Vagina (tissue), 2 donors: ENCODE data around the gene MYB. TPM values are rescaled to one million over a fixed set of nuclear protein-coding genes. Genes with fewer than 3 reads are reported as not detected.
A peak's percentile ranks its signal among the peaks of the same experiment; 100 is the strongest.
"Not testable (repeated sequence)": the region's sequence is repeated elsewhere in the genome, so short reads cannot be mapped to it uniquely, and the experiment has no call there.

Experiments used
- DNase-seq, 2 donors: peaks; one replicate each; pipeline ENCODE4 v3.0.0-alpha.2; 2017; ENCODE audit errors: extremely low spot score in 2 of 2
- H3K27ac ChIP-seq: fragments of 200-600 bp; sonication (generic); one replicate; pipeline ENCODE4 v1.5.1; 2019
- H3K27me3 ChIP-seq: fragments of 200-600 bp; sonication (generic); one replicate; pipeline ENCODE4 v1.5.1; 2019
- H3K36me3 ChIP-seq, 2 donors: fragments of 200-600 bp; sonication (generic); one replicate each; pipeline ENCODE4 v1.5.1; 2017 to 2019
- H3K4me1 ChIP-seq: fragments of 200-600 bp; sonication (generic); one replicate; pipeline ENCODE4 v1.5.1; 2019
- H3K4me3 ChIP-seq, 2 donors: fragments of 200-600 bp; sonication (generic); 1 replicate in 1 of 2; 2 replicates in 1 of 2; pipeline ENCODE4 v1.5.1; 2016 to 2019
- H3K9me3 ChIP-seq: fragments of 200-600 bp; sonication (generic); one replicate; pipeline ENCODE4 v1.5.1; 2019
- POLR2A ChIP-seq, 2 donors: fragments of 450-650 bp; IDR thresholded peaks; one replicate each; pipeline ENCODE4 v1.6.1; 2017; ENCODE audit warnings: antibody characterized with exemption in 2 of 2, mild to moderate bottlenecking in 2 of 2, moderate library complexity in 2 of 2
- POLR2AphosphoS5 ChIP-seq, 2 donors: sonication (generic); formaldehyde crosslinking; IDR thresholded peaks; one replicate each; pipeline ENCODE4 v1.9.0; 2017; ENCODE audit warnings: antibody characterized with exemption in 2 of 2, mild to moderate bottlenecking in 2 of 2, low read depth in 1 of 2; ENCODE audit not compliant: insufficient read depth in 1 of 2
- intact Hi-C: fragments of 100-400 bp; cut with DNase I; formaldehyde crosslinking; loops from one replicate; pipeline ENCODE4 v1.15.1; 2023
- total RNA-seq: library from RNA; depleted of rRNA; stranded (reverse); fragments of >200 nt; gene quantifications from one replicate; pipeline ENCODE4 v1.2.3, GENCODE V29; 2016
- TF ChIP-seq, protein P1 (sequence below), 3 experiments: fragments of 450-650 bp in 2 of 3; fragments of 200-600 bp in 1 of 3; sonication (generic) in 1 of 3; IDR thresholded peaks; one replicate each; pipeline ENCODE4 v1.5.1; 2017 to 2019; ENCODE audit warnings: antibody characterized with exemption in 3 of 3, mild to moderate bottlenecking in 2 of 3, moderate library complexity in 2 of 3

MYB gene
- total RNA-seq, 1 donor from 2014 or later = 2.5 TPM

- Histone ChIP-seq H3K36me3 (no peaks in the 10 kb centered on the region), H3K9me3 (no peaks in the 10 kb centered on the region), H3K4me3 (no peak overlapping the region), H3K4me1 (peaks cover 8% of the 10 kb centered on the region), H3K27ac (no peak overlapping the region), H3K27me3 (no peaks in the 10 kb centered on the region)
- intact Hi-C loops = no loop called here
- DNase-seq = no peak
- no peak for TF ChIP-seq POLR2A (IDR thresholded peaks at IDR 0.05)
- TF ChIP-seq, protein P1, sequence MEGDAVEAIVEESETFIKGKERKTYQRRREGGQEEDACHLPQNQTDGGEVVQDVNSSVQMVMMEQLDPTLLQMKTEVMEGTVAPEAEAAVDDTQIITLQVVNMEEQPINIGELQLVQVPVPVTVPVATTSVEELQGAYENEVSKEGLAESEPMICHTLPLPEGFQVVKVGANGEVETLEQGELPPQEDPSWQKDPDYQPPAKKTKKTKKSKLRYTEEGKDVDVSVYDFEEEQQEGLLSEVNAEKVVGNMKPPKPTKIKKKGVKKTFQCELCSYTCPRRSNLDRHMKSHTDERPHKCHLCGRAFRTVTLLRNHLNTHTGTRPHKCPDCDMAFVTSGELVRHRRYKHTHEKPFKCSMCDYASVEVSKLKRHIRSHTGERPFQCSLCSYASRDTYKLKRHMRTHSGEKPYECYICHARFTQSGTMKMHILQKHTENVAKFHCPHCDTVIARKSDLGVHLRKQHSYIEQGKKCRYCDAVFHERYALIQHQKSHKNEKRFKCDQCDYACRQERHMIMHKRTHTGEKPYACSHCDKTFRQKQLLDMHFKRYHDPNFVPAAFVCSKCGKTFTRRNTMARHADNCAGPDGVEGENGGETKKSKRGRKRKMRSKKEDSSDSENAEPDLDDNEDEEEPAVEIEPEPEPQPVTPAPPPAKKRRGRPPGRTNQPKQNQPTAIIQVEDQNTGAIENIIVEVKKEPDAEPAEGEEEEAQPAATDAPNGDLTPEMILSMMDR (IDR thresholded peaks at IDR 0.05) = no peak
- TF ChIP-seq POLR2AphosphoS5 (IDR thresholded peaks at IDR 0.05; ENCODE audit: insufficient read depth in 1 of 2, low read depth in 1 of 2) = no peak
Measured at GRCh38 chr6:135141728-135142127, 39.4 kb upstream of the MYB start.

DNA sequence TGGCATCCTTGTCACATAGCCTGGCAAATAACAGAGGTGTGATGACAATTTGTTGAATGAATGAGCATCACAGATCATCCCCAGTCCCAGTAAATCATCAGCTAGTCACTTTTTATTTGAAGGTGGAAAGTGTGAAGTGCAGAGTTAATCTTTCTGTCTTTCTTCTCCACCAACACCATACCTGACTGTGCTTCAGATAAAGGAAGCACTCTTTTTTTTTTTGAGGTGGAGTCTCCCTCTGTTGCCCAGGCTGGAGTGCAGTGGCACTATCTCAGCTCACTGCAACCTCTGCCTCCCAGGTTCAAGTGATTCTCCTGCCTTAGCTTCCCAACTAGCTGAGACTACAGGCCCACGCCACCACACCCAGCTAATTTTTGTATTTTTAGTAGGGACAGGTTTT, 38.9 kb upstream of the MYB start:
- H3K27me3 ChIP-seq, DNase-seq, H3K36me3 ChIP-seq, intact Hi-C loops, H3K9me3 ChIP-seq, H3K4me1 ChIP-seq, H3K27ac ChIP-seq, H3K4me3 ChIP-seq: not testable (repeated sequence)

- no peak for DNase-seq
- H3K4me3 ChIP-seq = no peak overlapping the region
- no peaks in the 10 kb centered on the region for H3K27me3 ChIP-seq
- no peaks in the 10 kb centered on the region for H3K36me3 ChIP-seq
- H3K4me1 ChIP-seq = peaks cover 8% of the 10 kb centered on the region
- intact Hi-C loops = no loop called here
- TF ChIP-seq POLR2AphosphoS5 (IDR thresholded peaks at IDR 0.05; ENCODE audit: insufficient read depth in 1 of 2, low read depth in 1 of 2) = no peak
- TF ChIP-seq POLR2A (IDR thresholded peaks at IDR 0.05) = no peak
- TF ChIP-seq, protein P1 (IDR thresholded peaks at IDR 0.05) = no peak
- no peaks in the 10 kb centered on the region for H3K9me3 ChIP-seq
- no peak overlapping the region for H3K27ac ChIP-seq
Measured at GRCh38 chr6:135144673-135145062, 36.4 kb upstream of the MYB start.

DNA sequence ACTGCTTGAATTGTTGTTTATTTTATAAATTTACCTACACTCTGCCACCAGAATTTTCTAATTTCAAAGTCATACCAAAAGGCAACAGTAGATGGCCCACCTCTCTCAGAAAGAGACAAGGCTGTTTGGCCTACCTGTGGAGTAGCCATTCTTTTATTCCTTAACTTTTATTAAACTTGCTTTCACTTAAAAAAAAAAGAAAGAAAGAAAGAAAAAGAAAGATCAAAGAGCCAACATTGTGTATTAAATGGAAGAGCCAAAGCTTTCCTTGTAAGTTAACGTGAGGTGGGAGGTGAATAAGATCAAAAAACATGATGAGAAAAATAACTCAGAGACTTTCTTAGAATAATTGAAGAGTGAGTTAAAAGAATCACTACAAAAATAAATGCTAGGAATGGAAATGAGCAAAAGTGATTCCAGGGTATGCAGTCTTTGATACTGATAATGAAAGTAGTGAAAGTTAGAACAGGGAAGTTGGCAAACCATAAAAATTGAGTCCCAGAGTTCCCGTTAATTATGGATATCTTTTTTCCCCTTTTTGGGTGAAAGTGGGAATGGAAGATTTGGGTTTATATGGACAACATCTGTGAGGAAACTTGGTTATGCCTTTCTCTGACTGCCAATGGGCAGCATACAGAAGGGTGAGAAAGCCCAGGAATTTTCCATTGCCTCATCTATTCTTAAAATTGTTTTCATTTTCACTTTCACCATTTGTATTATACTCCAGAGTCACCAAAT, 35.9 kb upstream of the MYB start:
- no peak overlapping the region for H3K4me3 ChIP-seq
- H3K27ac ChIP-seq = no peak overlapping the region
- intact Hi-C loops = no loop called here
- H3K4me1 ChIP-seq = peaks cover 8% of the 10 kb centered on the region
- TF ChIP-seq POLR2A (IDR thresholded peaks at IDR 0.05) = no peak
- no peak for TF ChIP-seq POLR2AphosphoS5 (IDR thresholded peaks at IDR 0.05; ENCODE audit: insufficient read depth in 1 of 2, low read depth in 1 of 2)
- TF ChIP-seq, protein P1 (IDR thresholded peaks at IDR 0.05) = peak; percentile 17 to 36 (median 22)
- H3K36me3 ChIP-seq = no peaks in the 10 kb centered on the region
- H3K9me3 ChIP-seq = no peaks in the 10 kb centered on the region
- DNase-seq = no peak
- H3K27me3 ChIP-seq = no peaks in the 10 kb centered on the region

DNA sequence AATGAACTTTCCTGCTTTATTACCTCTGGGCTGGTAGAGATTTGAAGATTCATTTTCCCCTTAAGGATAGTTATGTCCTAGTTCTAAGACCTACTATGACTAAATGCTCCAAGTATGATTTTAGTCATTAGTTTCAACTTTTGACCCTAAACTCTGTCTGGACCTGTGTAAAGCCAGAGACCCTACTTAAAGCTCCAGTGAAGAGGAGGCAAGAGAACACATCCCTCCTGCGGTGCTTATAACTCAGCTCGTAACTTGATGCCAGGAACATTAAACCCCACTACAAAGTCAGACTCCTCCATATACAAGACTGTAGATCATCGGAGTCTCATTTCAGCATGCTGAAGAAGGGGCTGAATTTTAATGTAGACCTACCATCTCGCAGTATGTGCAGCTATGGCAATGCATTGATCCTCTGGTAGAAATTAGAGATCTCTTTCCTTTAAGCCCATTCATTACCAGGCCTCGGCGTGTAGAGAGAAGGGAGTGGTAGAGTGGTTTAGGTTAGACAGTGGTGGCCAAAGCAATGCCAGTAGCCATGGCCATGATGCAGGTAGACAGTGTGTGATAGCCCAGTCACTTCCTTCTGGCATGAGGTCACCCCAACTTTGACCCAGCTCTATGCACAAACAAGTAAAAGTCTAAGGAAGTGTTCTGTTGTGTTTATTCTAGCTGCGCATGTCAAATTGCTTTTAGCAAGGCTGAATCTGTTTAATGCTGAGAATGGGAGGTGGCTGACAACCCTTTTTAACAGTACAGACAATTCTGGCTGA, 34.8 kb upstream of the MYB start:
- Histone ChIP-seq H3K9me3 (no peaks in the 10 kb centered on the region), H3K27me3 (no peaks in the 10 kb centered on the region), H3K4me3 (no peak overlapping the region), H3K4me1 (peaks cover 8% of the 10 kb centered on the region), H3K27ac (no peak overlapping the region), H3K36me3 (no peaks in the 10 kb centered on the region)
- no peak for DNase-seq
- TF ChIP-seq, protein P1 (IDR thresholded peaks at IDR 0.05) = no peak
- TF ChIP-seq POLR2AphosphoS5 (IDR thresholded peaks at IDR 0.05; ENCODE audit: insufficient read depth in 1 of 2, low read depth in 1 of 2) (no peak), POLR2A (IDR thresholded peaks at IDR 0.05) (no peak)
- intact Hi-C loops = no loop called here
